NT2/D1 (cell line): Measurements from ENCODE around the gene FOXO3.

Source experiments
- YY1 ChIP-seq: IDR thresholded peaks from 2 replicates; pipeline ENCODE4 v1.6.1; 2011; ENCODE audit not compliant: insufficient read length, insufficient read depth
- ZNF274 ChIP-seq: IDR thresholded peaks from 2 replicates; pipeline ENCODE4 v1.6.1; 2011; ENCODE audit warnings: mild to moderate bottlenecking, low read depth, low read length

DNA sequence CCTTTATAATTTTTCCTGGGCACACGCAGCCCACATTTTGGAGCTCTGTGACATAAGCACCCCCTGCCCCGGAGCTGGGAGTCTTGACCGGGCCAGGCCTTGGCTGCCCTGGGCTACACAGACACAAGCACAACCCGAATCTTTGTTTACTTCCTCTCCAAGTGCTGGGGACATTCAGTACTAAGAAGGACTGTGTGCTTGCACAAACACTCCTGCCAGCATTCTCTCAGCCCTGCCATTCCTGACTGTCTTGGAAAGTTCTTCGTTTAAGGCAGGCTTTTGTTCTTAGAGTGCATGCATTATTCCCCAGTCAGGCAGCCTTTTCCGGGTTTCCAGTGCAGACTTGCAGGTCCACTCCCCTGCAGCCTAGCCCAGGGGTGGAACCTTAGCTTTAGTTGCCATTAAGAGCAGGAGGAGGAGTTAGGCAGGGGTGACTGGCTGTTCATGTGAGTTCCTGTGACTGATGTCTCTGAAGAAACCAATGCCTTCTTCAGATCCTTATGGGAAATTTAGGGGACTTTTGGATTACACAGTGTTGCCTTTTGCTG lies 28.6 kb downstream of the FOXO3 start:
- TF ChIP-seq YY1 (no peak), ZNF274 (no peak)
